ENCODE measurements around the gene GALNT3.
A peak's percentile ranks its signal among the peaks of the same experiment; 100 is the strongest.

Gene GALNT3

GRCh38 chr2:165793779-165794535, at the start of gene GALNT3:
Gene GALNT3 (minus strand): TSS chr2:165794247. CDS start chr2:165770700, 23,547 bp downstream.
- peak; percentile 94 for DNase-seq

GRCh38 chr2:165843351-165843750, 49.3 kb upstream of the GALNT3 start:
- no peak for DNase-seq

DNA sequence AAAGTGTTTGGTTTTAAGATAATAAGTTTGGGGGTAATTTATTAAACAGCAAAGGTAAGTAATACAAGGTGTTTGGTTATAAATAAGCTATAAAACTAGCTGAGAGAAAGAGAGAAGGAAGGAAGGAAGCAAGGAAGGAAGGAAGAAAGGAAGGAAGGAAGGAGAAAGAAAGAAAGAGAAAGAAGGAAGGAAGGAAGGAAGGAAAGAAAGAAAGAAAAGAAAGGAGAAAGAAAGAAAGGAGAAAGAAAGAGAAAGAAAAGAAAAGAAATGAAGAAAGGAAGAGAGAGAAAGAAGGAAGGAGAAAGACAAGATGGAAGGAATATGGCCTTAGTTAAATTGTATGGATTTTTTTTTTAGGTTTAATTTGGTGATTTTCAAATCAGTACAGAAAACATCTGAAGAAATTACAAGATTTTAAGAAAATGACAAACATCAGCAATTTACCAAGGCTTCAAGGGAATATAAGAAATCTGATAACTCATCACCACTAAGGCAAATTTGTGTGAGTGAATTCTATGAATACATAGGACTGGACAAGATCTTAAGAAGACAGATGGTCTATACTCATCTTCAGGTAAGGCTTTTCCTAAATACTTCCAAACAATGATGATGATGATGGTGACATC, 46.4 kb upstream of the GALNT3 start:
- DNase-seq, result no peak

DNA sequence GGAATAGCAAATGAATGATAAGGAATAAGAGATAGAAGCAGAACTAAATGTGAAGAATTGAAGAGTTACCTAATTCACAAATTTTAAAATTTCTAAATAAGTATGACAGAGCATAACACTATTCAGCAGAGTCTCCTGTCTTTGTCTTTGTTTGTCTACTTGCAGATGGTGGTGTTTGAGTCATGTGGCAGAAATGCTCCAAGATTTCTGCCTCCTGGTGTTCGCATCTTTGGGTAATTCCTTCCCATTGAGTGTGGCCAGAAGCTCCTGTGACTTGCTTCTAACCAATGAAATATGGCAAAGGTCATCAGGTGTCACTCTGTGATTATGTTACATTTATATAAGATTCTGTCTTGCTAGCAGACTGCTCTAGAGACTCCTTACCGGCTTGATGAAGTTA, 45.6 kb upstream of the GALNT3 start:
- no peak for DNase-seq

GRCh38 chr2:165837122-165837521, 43.1 kb upstream of the GALNT3 start:
- DNase-seq, result peak; percentile 85

GRCh38 chr2:165835363-165835762, 41.3 kb upstream of the GALNT3 start:
- no peak for DNase-seq

DNA sequence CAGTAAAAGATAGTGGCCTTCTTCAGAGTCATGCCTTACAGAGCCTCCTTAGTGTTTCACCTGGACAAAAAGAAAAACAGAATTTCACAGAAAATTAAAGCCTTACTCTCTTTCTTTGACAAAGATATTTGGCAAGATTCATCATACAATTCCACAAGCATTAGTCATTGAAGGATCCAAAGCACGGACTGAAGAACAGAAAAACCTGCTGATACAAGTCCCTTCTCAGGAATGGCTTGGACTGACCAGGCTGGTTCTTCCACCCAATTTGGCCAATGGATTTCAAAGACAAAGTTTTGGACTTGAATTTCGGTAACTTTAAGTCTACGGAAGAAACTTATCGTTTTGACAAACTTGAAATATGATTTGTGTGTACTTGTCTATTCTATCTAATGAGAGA, 39.1 kb upstream of the GALNT3 start:
- peak; percentile 65 for DNase-seq

DNA sequence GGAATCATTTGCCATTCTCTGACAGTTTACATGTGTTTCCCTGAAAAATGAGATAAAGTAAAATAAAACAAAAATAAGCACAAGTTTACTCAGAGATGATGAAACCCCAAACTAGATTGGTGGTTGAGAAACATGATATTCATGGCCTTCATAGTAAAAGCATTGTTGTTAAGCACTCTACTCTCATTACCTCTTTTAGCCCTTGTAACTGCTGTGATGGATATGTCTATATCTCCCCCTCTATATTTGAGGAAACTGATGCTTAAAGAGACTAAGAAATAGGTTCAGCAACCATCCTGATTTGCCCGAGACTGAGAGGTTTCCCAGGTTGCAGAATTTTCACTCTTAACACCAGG, 33.9 kb upstream of the GALNT3 start:
- DNase-seq, result no peak

- no peak for DNase-seq
Observed at GRCh38 chr2:165827016-165827920, 33.2 kb upstream of the GALNT3 start.

DNA sequence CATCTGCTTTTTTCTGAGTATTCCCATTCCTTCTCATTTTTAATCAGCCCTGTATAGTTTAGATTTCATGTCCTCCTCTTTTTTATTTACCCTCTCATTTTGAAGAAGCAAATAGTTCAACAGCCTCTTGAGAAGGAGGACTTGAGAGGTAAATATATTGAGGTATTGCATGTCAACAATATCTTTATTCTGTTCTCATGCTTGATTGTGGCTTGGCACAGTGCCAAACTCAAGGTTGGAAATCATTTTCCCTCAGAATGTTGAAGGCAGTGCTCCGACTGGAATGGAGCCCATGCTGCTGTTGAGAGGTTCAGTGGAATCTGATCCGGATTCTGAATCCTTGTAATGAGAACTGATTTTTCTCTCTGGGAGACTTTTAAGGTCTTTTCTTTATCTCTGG, 31.0 kb upstream of the GALNT3 start:
- no peak for DNase-seq

GRCh38 chr2:165820296-165820695, 26.2 kb upstream of the GALNT3 start:
- no peak for DNase-seq

DNA sequence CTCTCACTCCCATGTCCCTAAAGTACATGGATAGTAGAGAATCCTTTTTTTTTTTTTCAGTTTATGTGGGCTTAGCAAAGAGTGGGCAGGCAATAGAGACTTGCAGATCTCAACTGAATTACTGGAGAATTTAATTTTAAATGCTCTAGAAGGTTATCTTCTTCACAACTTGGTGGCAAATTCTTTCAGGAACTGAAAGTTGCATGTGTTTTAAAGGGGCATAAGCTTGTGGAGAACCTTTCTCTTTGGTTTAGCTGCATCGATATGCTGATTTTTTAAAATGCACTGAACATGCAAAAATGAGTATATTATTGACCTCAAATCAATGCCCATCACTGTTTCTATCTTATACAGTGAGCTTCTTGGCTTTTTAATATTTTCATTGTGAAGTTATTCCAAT, 24.9 kb upstream of the GALNT3 start:
- DNase-seq, result no peak

GRCh38 chr2:165815299-165816141, 21.5 kb upstream of the GALNT3 start:
- no peak for DNase-seq

DNA sequence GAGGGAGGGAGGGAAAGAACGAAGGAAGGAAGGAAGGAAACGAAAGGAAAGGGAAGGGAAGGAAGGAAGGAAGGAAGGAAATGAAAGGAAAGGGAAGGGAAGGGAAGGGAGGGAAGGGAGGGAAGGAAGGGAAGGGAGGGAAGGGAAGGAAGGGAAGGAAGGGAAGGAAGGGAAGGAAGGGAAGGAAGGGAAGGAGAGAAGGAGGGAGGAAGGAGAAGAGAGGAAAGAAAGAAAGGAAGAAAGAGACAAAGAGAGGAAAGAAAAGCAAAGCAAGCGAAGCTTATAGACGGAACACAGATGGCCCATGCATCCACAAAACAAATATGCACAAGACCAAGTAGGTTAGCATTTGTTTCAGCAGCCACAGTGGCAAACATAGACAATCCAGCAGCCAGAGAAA, 20.4 kb upstream of the GALNT3 start:
- no peak for DNase-seq

GRCh38 chr2:165811592-165812370, 17.7 kb upstream of the GALNT3 start:
- DNase-seq, result no peak

DNA sequence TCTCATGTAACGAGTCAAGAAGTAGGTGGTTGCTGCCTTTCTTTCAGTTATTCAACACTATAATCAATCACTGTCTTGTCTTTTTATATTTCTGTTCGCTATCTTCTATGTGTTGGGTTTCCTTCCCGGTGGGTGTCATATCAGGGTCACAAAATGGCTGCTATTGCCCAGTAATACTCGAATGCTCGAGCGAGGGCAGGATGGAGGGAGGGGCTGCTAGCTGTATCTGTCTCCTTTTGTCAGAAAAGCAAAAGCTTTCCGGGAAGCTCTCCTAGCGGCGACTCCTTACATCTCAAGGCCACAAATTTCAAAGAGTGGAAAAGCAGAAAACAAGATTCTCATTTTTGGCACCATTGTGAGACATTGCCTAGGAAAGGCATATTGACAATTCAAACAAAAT, 16.4 kb upstream of the GALNT3 start:
- DNase-seq, result no peak

DNA sequence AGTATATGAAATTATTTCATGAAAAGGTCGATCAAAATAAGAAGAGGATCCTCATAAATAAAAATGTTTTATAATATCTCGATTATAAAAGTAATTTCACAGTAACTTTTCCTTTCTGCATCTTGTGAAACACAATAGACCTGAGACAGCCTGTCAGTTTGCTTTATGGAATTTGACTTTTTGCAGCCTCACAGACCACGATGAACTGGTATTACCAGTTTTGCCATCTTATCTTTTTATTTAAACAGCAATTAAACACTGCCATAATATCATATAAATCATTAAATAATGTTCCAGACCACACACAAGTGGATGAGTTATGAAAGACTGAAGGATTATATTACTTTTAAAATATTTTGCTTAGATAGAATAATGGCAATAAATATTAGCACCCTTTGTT, 10.7 kb upstream of the GALNT3 start:
- DNase-seq, result no peak

DNA sequence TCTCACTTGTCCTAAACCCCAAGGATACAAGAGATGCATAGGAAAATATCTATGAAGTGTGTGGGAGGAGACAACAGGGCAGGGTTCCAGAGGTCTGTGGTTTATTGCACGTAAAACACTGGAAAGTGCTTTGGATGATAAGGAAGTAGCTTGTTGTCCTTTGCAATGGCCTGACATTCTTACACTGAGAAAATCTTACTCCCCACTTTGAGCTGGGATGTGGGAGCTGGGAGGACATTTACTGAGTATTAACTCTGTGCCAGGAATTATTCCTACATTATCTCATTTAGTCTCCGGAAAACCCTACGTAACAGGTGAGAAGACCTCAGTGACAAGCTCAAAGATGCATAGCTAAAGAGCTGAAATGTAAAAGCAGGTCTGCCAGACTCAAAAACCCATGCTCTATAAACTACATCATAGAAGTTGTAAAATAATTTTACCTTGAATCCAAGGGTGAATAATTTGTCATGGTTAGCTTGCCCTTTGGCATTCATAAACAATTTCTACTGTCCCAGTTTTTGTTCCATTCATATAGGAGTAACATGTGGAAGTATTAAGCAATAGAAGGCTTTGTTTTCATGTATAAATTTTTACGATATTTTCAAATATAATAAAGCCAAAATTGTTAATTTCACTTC, 9.2 kb upstream of the GALNT3 start:
- DNase-seq, result no peak

DNA sequence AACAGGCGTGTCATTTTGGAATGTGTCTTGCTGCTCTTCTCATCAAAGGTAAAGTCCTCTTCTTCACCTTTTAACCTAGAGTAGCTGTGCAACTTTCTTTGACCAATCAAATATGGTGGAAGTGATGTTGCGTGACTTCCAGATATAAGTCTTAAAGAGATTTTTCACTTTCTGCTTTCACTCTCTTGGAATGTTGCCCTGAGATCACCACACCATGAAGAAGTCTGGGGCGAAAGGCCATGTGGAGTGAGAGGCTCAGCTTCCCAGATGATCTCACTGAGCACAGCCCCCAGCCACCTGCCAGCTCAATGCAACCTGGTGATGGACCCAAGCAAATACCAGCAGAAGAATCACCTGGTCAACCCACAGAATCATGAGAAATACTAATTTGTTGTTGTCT, 7.1 kb upstream of the GALNT3 start:
- no peak for DNase-seq

- DNase-seq, result no peak
Observed at GRCh38 chr2:165796819-165797530, 2.9 kb upstream of the GALNT3 start.

DNA sequence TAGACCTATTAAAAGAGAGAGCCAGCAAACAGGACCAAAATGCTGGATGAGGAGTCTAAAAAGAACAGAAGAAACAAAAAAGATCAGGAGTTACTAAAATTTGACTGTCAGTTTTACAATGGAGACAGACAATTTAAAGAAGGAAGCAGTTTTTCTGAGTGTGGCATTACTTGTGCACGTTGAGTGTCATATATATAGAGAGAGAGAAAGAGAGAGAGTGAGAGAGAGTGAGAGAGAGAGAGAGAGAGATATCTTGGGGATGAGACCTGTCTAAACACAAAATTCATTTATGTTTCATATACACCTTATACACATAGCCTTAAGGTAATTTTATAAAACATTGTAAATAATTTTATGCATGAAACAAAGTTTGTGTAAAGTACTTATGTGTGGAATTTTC, 2.1 kb upstream of the GALNT3 start:
- no peak for DNase-seq

Measured in islet precursor cell (in vitro differentiated cells).